Ovary (tissue), 9 donors: Measurements from ENCODE around the gene TUBB3. TPM values are rescaled to one million over a fixed set of nuclear protein-coding genes. Genes with fewer than 3 reads are reported as not detected.

ENCODE experiments used
- DNase-seq, 5 donors: peaks; one replicate each; pipeline ENCODE4 v3.0.0-alpha.2; 2019 to 2020
- H3K27ac ChIP-seq, 2 donors: fragments of 200-600 bp; one replicate each; pipeline versions ENCODE4 v1.5.1 to v1.8.0; 2019 to 2022
- H3K27me3 ChIP-seq: fragments of 200-600 bp; one replicate; pipeline ENCODE4 v1.8.0; 2022
- H3K36me3 ChIP-seq: fragments of 200-600 bp; sonication (generic); one replicate; pipeline ENCODE4 v1.5.1; 2019
- H3K4me1 ChIP-seq: one replicate; pipeline ENCODE4 v1.8.1; 2013; ENCODE audit warnings: mild to moderate bottlenecking, moderate library complexity; ENCODE audit not compliant: insufficient read depth
- H3K4me3 ChIP-seq: fragments of 200-600 bp; sonication (generic); one replicate; pipeline ENCODE4 v1.5.1; 2017
- H3K9me3 ChIP-seq, 2 donors: fragments of 200-600 bp in 1 of 2; sonication (generic) in 1 of 2; one replicate each; pipeline versions ENCODE4 v1.5.1 to v1.8.1; 2013 to 2019; ENCODE audit warnings: mild to moderate bottlenecking in 1 of 2, moderate library complexity in 1 of 2
- CTCF ChIP-seq, 3 donors: fragments of 450-650 bp in 2 of 3; fragments of 200-600 bp in 1 of 3; IDR thresholded peaks; one replicate each; pipeline versions ENCODE4 v1.5.1 to v1.8.0; 2016 to 2022; ENCODE audit warnings: antibody characterized with exemption in 3 of 3, mild to moderate bottlenecking in 1 of 3
- EP300 ChIP-seq: sonication (generic); formaldehyde crosslinking; IDR thresholded peaks from one replicate; pipeline ENCODE4 v1.6.1; 2017; ENCODE audit warnings: antibody characterized with exemption
- POLR2A ChIP-seq: fragments of 450-650 bp; IDR thresholded peaks from one replicate; pipeline ENCODE4 v1.6.1; 2017; ENCODE audit warnings: antibody characterized with exemption, mild to moderate bottlenecking, moderate library complexity
- WGBS, 3 donors: extraction: QIAGEN DNeasy Blood & Tissue Kit in 1 of 3; methylation state at CpG; one replicate each; pipeline versions ENCODE4 v1.1.5 to v1.1.7; 2013 to 2017; 5-methylcytosine and 5-hydroxymethylcytosine counted together
- intact Hi-C, 4 donors: fragments of 100-400 bp; cut with DNase I; formaldehyde crosslinking; loops; one replicate each; pipeline versions ENCODE4 v1.11.0 to v1.15.1; 2022 to 2023
- polyA plus RNA-seq, 2 donors: library from polyadenylated mRNA; stranded (reverse); fragments of 200-250 nt in 1 of 2; fragments of 350-450 nt in 1 of 2; fragmentation: Illumina TruSeq in 1 of 2; extraction: RNeasy Lipid Tissue Mini Kit (QIAGEN cat#74804) in 1 of 2; gene quantifications; one replicate each; pipeline ENCODE4 v1.2.3, GENCODE V29; 2013 to 2014
- total RNA-seq, 7 donors: library from RNA; depleted of rRNA in 2 of 7; stranded (reverse); fragments of >200 nt in 2 of 7; fragmentation: NEBNext Ultra II Directional in 3 of 7; extraction: Animal tissue kit (Norgen Biotek cat#: 25700) in 3 of 7; gene quantifications; one replicate each; pipeline versions ENCODE4 v1.1.0 to v1.2.4, GENCODE V29; 2016 to 2023
- donor health status: DM: no; HTN: no; CAD: no; lungs with moderate emphysema.
- donor health status: DM: no; HTN: no; CAD: no.
- donor health status: Bipolar disorder and iron deficiency.
- donor health status: DM: yes; HTN: yes; CAD: no.
- donor health status: DM: no; HTN: no; CAD: no.
- donor health status: DM: yes; HTN: yes; CAD: no.

TUBB3 gene
- total and polyA plus RNA-seq, 9 donors, result 0.73 to 22.6 (median 2.5) TPM

GRCh38 chr16:89981414-89981813, 58.3 kb downstream of the TUBB3 start:
- Histone ChIP-seq H3K27me3 (no peaks in the 10 kb centered on the region), H3K27ac (no peak overlapping the region), H3K9me3 (no peaks in the 10 kb centered on the region), H3K36me3 (no peaks in the 10 kb centered on the region), H3K4me3 (no peak overlapping the region), H3K4me1 (peaks cover 4% of the 10 kb centered on the region)
- intact Hi-C loops, result no loop called here
- WGBS, 3 donors, result 93 to 96% (median 95%) methylated on average over 8 of the region's 8 CpGs
- DNase-seq, result no peak
- TF ChIP-seq CTCF (IDR thresholded peaks at IDR 0.05), result no peak
- TF ChIP-seq EP300, result no peak
- TF ChIP-seq POLR2A, result no peak

GRCh38 chr16:89982318-89982717, 59.2 kb downstream of the TUBB3 start:
- H3K27ac ChIP-seq, result no peak overlapping the region
- WGBS, 3 donors, result 90 to 94% (median 92%) methylated on average over 9 of the region's 9 CpGs
- no peak for TF ChIP-seq CTCF (IDR thresholded peaks at IDR 0.05)
- no peak for TF ChIP-seq POLR2A
- TF ChIP-seq EP300, result no peak

GRCh38 chr16:89983536-89983935, 60.4 kb downstream of the TUBB3 start:
- TF ChIP-seq POLR2A, result no peak
- TF ChIP-seq CTCF (IDR thresholded peaks at IDR 0.05), result no peak
- TF ChIP-seq EP300, result no peak
- no peaks in the 10 kb centered on the region for H3K36me3 ChIP-seq
- H3K27me3 ChIP-seq, result no peaks in the 10 kb centered on the region
- WGBS, 3 donors, result 84 to 90% (median 88%) methylated on average over 15 of the region's 15 CpGs
- H3K27ac ChIP-seq, result no peak overlapping the region
- H3K4me3 ChIP-seq, result no peak overlapping the region
- H3K4me1 ChIP-seq, result peaks cover 4% of the 10 kb centered on the region
- intact Hi-C loops, result no loop called here
- H3K9me3 ChIP-seq, result no peaks in the 10 kb centered on the region
- DNase-seq, result no peak

More at GRCh38 chr16:89982318-89982717, 59.2 kb downstream of the TUBB3 start:
- Histone ChIP-seq H3K27me3 (no peaks in the 10 kb centered on the region), H3K36me3 (no peaks in the 10 kb centered on the region), H3K4me1 (peaks cover 4% of the 10 kb centered on the region), H3K9me3 (no peaks in the 10 kb centered on the region), H3K4me3 (no peak overlapping the region)
- no peak for DNase-seq
- intact Hi-C loops, result no loop called here

GRCh38 chr16:89984216-89984615, 61.1 kb downstream of the TUBB3 start:
- peaks cover 1% of the 10 kb centered on the region for H3K4me1 ChIP-seq
- intact Hi-C loops, result no loop called here
- TF ChIP-seq CTCF (IDR thresholded peaks at IDR 0.05), result no peak
- no peak for TF ChIP-seq POLR2A
- TF ChIP-seq EP300, result no peak
- H3K27me3 ChIP-seq, result no peaks in the 10 kb centered on the region
- WGBS, 3 donors, result 91 to 94% (median 93%) methylated on average over 7 of the region's 7 CpGs
- no peak overlapping the region for H3K4me3 ChIP-seq
- no peaks in the 10 kb centered on the region for H3K9me3 ChIP-seq
- DNase-seq, result no peak
- no peak overlapping the region for H3K27ac ChIP-seq
- no peaks in the 10 kb centered on the region for H3K36me3 ChIP-seq

- intact Hi-C loops, result no loop called here
These were observed 62.1 kb downstream of the TUBB3 start for GRCh38 chr16:89985219-89985618.

More at GRCh38 chr16:89985219-89985618, 62.1 kb downstream of the TUBB3 start:
- Histone ChIP-seq H3K36me3 (no peaks in the 10 kb centered on the region), H3K27me3 (no peaks in the 10 kb centered on the region), H3K9me3 (no peaks in the 10 kb centered on the region), H3K27ac (no peak overlapping the region), H3K4me3 (no peak overlapping the region), H3K4me1 (no peaks in the 10 kb centered on the region)
- WGBS, 3 donors, result 93 to 95% (median 94%) methylated on average over 10 of the region's 10 CpGs
- TF ChIP-seq POLR2A (no peak), CTCF (IDR thresholded peaks at IDR 0.05) (no peak), EP300 (no peak)
- no peak for DNase-seq
